GM12892 (cell line): ENCODE results near the gene ULK4.

ENCODE experiments used
- DNase-seq: peaks from one replicate; pipeline ENCODE4 v3.0.0; 2011; ENCODE audit not compliant: insufficient read length
- FAIRE-seq: peaks from 2 replicates; lab custom pipeline; 2011; peaks lifted over from hg19 to GRCh38; lab: Jason Lieb, UNC
- POLR2A ChIP-seq: IDR thresholded peaks from 2 replicates; pipeline ENCODE4 v1.6.1; 2011; ENCODE audit warnings: low read depth, low read length, control low read depth
- POLR2AphosphoS5 ChIP-seq: IDR thresholded peaks from 2 replicates; pipeline ENCODE4 v1.6.1; 2011; ENCODE audit warnings: low read depth, low read length, control low read depth
- TAF1 ChIP-seq: IDR thresholded peaks from 2 replicates; pipeline ENCODE4 v1.6.1; 2011; ENCODE audit warnings: low read depth, mild to moderate bottlenecking, control low read depth, low read length, borderline replicate concordance

The ULK4 gene

GRCh38 chr3:41943311-41943843 is 18.5 kb downstream of the ULK4 start:
- DNase-seq, result no peak
- TF ChIP-seq TAF1 (no peak), POLR2A (no peak), POLR2AphosphoS5 (no peak)
- FAIRE-seq, result no peak

- no peak for FAIRE-seq
- no peak for TF ChIP-seq TAF1
- TF ChIP-seq POLR2AphosphoS5, result no peak
- TF ChIP-seq POLR2A, result no peak
- DNase-seq, result no peak
Observed at GRCh38 chr3:41940393-41940792, 21.5 kb downstream of the ULK4 start.

- no peak for DNase-seq
- no peak for FAIRE-seq
- TF ChIP-seq TAF1, result no peak
- TF ChIP-seq POLR2AphosphoS5, result no peak
- TF ChIP-seq POLR2A, result no peak
Observed at GRCh38 chr3:41936384-41936783, 25.5 kb downstream of the ULK4 start.

- TF ChIP-seq POLR2AphosphoS5, result no peak
- no peak for TF ChIP-seq POLR2A
- TF ChIP-seq TAF1, result no peak
- FAIRE-seq (no peak), DNase-seq (no peak)
Observed at GRCh38 chr3:41933154-41933676, 28.7 kb downstream of the ULK4 start.

- TF ChIP-seq TAF1 (no peak), POLR2AphosphoS5 (no peak), POLR2A (no peak)
- DNase-seq, result no peak
- FAIRE-seq, result no peak
Observed at GRCh38 chr3:41932464-41932863, 29.4 kb downstream of the ULK4 start.

GRCh38 chr3:41920406-41920965 is 41.4 kb downstream of the ULK4 start:
- no peak for TF ChIP-seq POLR2A
- TF ChIP-seq TAF1, result no peak
- no peak for TF ChIP-seq POLR2AphosphoS5
- DNase-seq (no peak), FAIRE-seq (no peak)

GRCh38 chr3:41915353-41915752 is 46.5 kb downstream of the ULK4 start:
- FAIRE-seq (no peak), DNase-seq (no peak)
- TF ChIP-seq POLR2A (no peak), POLR2AphosphoS5 (no peak), TAF1 (no peak)

- no peak for DNase-seq
- no peak for FAIRE-seq
- TF ChIP-seq POLR2AphosphoS5 (no peak), TAF1 (no peak), POLR2A (no peak)
Observed at GRCh38 chr3:41912280-41912679, 49.6 kb downstream of the ULK4 start.

- FAIRE-seq, result no peak
- TF ChIP-seq TAF1 (no peak), POLR2A (no peak), POLR2AphosphoS5 (no peak)
- no peak for DNase-seq
Observed at GRCh38 chr3:41907330-41908073, 54.4 kb downstream of the ULK4 start.

- no peak for TF ChIP-seq POLR2AphosphoS5
- no peak for TF ChIP-seq POLR2A
- TF ChIP-seq TAF1, result no peak
- DNase-seq (no peak), FAIRE-seq (no peak)
Observed at GRCh38 chr3:41900265-41900664, 61.6 kb downstream of the ULK4 start.

GRCh38 chr3:41898631-41899030 is 63.3 kb downstream of the ULK4 start:
- DNase-seq, result no peak
- no peak for FAIRE-seq
- TF ChIP-seq POLR2A, result no peak
- no peak for TF ChIP-seq TAF1
- TF ChIP-seq POLR2AphosphoS5, result no peak
